Measurements from ENCODE around the gene ZMYM3. TPM values are rescaled to one million over a fixed set of nuclear protein-coding genes. Genes with fewer than 3 reads are reported as not detected.

ZMYM3 gene
- total RNA-seq, 1 experiment from 2014 or later, result 32.9 TPM

- no peaks in the 10 kb centered on the region for H3K9me2 ChIP-seq (ENCODE audit: insufficient read depth)
- no peaks in the 10 kb centered on the region for H3K36me3 ChIP-seq (ENCODE audit: control insufficient read depth in 1 of 2, insufficient read depth in 2 of 2, low read length in 2 of 2)
- no peaks in the 10 kb centered on the region for H3K27me3 ChIP-seq (ENCODE audit: insufficient read depth, low read length)
- ATAC-seq (no peak), DNase-seq (ENCODE audit: low read depth, low spot score) (no peak)
- TF ChIP-seq CBX3 (IDR thresholded peaks at IDR 0.05; ENCODE audit: low read depth) (no peak), RAD21 (IDR thresholded peaks at IDR 0.05; ENCODE audit: low read depth) (no peak)
- H3K9me3 ChIP-seq (ENCODE audit: control insufficient read depth in 1 of 2, insufficient read depth in 1 of 2, low read depth in 1 of 2, low read length in 2 of 2), result no peaks in the 10 kb centered on the region
- H3K4me1 ChIP-seq (ENCODE audit: control insufficient read depth in 1 of 2, insufficient read depth in 2 of 2, low read length in 2 of 2), result peaks cover 0 to 3% of the 10 kb centered on the region in 2 experiments; a peak in 1 of 4 replicates
- POLR2A ChIA-PET, result no interaction called here
- no peak overlapping the region for H2AFZ ChIP-seq (ENCODE audit: low read depth, low read length, poor library complexity, severe bottlenecking)
- RAD21 ChIA-PET (ENCODE audit: low non-redundant PET in 1 of 2, low total read pairs in 2 of 2, uncharacterized antibody in 2 of 2, unreplicated experiment in 2 of 2), result no interaction called here
- no peak overlapping the region for H3K4me2 ChIP-seq (ENCODE audit: low read length)
- H3K4me3 ChIP-seq (replicated peaks in 1 of 2; ENCODE audit: low read depth in 1 of 2, low read length in 2 of 2), result no peak overlapping the region
- CTCF ChIA-PET, result no interaction called here
- BruUV-seq (replicated peaks), result no TSS peak
- H3K9ac ChIP-seq (ENCODE audit: low read length), result no peak overlapping the region
- H3K79me2 ChIP-seq (ENCODE audit: insufficient read depth, low read length), result no peaks in the 10 kb centered on the region
- intact Hi-C loops (cut with micrococcal nuclease), result no loop called here
- no peak overlapping the region for H3K27ac ChIP-seq (ENCODE audit: low read depth, low read length)
- H4K20me1 ChIP-seq (ENCODE audit: insufficient read depth), result no peaks in the 10 kb centered on the region
Observed at GRCh38 chrX:71215338-71215912, 38.5 kb downstream of the ZMYM3 start.

GRCh38 chrX:71214604-71215337 lies 39.2 kb downstream of the ZMYM3 start:
- BruUV-seq (replicated peaks), result no TSS peak
- Histone ChIP-seq H3K4me2 (ENCODE audit: low read length) (no peak overlapping the region), H3K27me3 (ENCODE audit: insufficient read depth, low read length) (no peaks in the 10 kb centered on the region), H3K36me3 (ENCODE audit: control insufficient read depth in 1 of 2, insufficient read depth in 2 of 2, low read length in 2 of 2) (no peaks in the 10 kb centered on the region), H3K27ac (ENCODE audit: low read depth, low read length) (no peak overlapping the region), H4K20me1 (ENCODE audit: insufficient read depth) (no peaks in the 10 kb centered on the region), H3K9me3 (ENCODE audit: control insufficient read depth in 1 of 2, insufficient read depth in 1 of 2, low read depth in 1 of 2, low read length in 2 of 2) (no peaks in the 10 kb centered on the region), H3K4me1 (ENCODE audit: control insufficient read depth in 1 of 2, insufficient read depth in 2 of 2, low read length in 2 of 2) (peaks cover 0 to 3% of the 10 kb centered on the region in 2 experiments; a peak in 1 of 4 replicates), H3K9ac (ENCODE audit: low read length) (no peak overlapping the region), H3K4me3 (replicated peaks in 1 of 2; ENCODE audit: low read depth in 1 of 2, low read length in 2 of 2) (no peak overlapping the region), H3K9me2 (ENCODE audit: insufficient read depth) (no peaks in the 10 kb centered on the region), H3K79me2 (ENCODE audit: insufficient read depth, low read length) (no peaks in the 10 kb centered on the region), H2AFZ (ENCODE audit: low read depth, low read length, poor library complexity, severe bottlenecking) (no peak overlapping the region)
- ChIA-PET RAD21 (ENCODE audit: low non-redundant PET in 1 of 2, low total read pairs in 2 of 2, uncharacterized antibody in 2 of 2, unreplicated experiment in 2 of 2) (no interaction called here), POLR2A (no interaction called here), CTCF (no interaction called here)
- no peak for ATAC-seq
- no peak for TF ChIP-seq CEBPB (IDR thresholded peaks at IDR 0.05; ENCODE audit: low read depth)
- no peak for TF ChIP-seq ZBTB33 (IDR thresholded peaks at IDR 0.05; ENCODE audit: extremely low read depth, insufficient replicate concordance, low read length)
- TF ChIP-seq EZH2 (IDR thresholded peaks at IDR 0.05), result no peak
- no peak for TF ChIP-seq EZH2phosphoT487 (IDR thresholded peaks at IDR 0.05; ENCODE audit: borderline replicate concordance)
- TF ChIP-seq ZFX (IDR thresholded peaks at IDR 0.05), result no peak
- TF ChIP-seq, protein P1, sequence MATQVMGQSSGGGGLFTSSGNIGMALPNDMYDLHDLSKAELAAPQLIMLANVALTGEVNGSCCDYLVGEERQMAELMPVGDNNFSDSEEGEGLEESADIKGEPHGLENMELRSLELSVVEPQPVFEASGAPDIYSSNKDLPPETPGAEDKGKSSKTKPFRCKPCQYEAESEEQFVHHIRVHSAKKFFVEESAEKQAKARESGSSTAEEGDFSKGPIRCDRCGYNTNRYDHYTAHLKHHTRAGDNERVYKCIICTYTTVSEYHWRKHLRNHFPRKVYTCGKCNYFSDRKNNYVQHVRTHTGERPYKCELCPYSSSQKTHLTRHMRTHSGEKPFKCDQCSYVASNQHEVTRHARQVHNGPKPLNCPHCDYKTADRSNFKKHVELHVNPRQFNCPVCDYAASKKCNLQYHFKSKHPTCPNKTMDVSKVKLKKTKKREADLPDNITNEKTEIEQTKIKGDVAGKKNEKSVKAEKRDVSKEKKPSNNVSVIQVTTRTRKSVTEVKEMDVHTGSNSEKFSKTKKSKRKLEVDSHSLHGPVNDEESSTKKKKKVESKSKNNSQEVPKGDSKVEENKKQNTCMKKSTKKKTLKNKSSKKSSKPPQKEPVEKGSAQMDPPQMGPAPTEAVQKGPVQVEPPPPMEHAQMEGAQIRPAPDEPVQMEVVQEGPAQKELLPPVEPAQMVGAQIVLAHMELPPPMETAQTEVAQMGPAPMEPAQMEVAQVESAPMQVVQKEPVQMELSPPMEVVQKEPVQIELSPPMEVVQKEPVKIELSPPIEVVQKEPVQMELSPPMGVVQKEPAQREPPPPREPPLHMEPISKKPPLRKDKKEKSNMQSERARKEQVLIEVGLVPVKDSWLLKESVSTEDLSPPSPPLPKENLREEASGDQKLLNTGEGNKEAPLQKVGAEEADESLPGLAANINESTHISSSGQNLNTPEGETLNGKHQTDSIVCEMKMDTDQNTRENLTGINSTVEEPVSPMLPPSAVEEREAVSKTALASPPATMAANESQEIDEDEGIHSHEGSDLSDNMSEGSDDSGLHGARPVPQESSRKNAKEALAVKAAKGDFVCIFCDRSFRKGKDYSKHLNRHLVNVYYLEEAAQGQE (IDR thresholded peaks at IDR 0.05; ENCODE audit: low read depth), result no peak
- TF ChIP-seq SRF (IDR thresholded peaks at IDR 0.05; ENCODE audit: low read depth), result no peak
- TF ChIP-seq CBX3 (IDR thresholded peaks at IDR 0.05; ENCODE audit: low read depth), result no peak
- no peak for TF ChIP-seq TCF7L2 (IDR thresholded peaks at IDR 0.05; ENCODE audit: borderline replicate concordance, extremely low read depth, insufficient read depth, insufficient read length)
- TF ChIP-seq YY1 (IDR thresholded peaks at IDR 0.05; ENCODE audit: extremely low read depth, insufficient replicate concordance, low read depth, low read length), result no peak
- intact Hi-C loops (cut with micrococcal nuclease), result no loop called here
- DNase-seq (ENCODE audit: low read depth, low spot score), result no peak

Data from HCT116 (cell line).